Caco-2 (cell line): ENCODE measurements around the gene VSTM2A. TPM values are rescaled to one million over a fixed set of nuclear protein-coding genes. Genes with fewer than 3 reads are reported as not detected.
A peak's percentile ranks its signal among the peaks of the same experiment; 100 is the strongest.

Experiments used
- BruUV-seq: library from RNA; stranded (reverse); fragments of 400-500 nt; replicated peaks from 2 replicates; lab custom pipeline; 2021; lab: Mats Ljungman, UMichigan
- CTCF ChIA-PET: fragments of 300-600 bp; sonication (Branson Sonifier 250); formaldehyde crosslinking; loops from one replicate; lab custom pipeline; 2022; ENCODE audit warnings: antibody characterized with exemption; lab: Charles Lee
- POLR2A ChIA-PET: fragments of 300-600 bp; sonication (Branson Sonifier 250); formaldehyde crosslinking; loops from one replicate; lab custom pipeline; 2022; ENCODE audit warnings: antibody characterized with exemption; lab: Charles Lee
- DNase-seq, 2 experiments: peaks; one replicate each; pipeline versions ENCODE4 v3.0.0 to v3.0.0-alpha.2; 2020 to 2022
- H3K27me3 ChIP-seq: replicated peaks from 2 replicates; pipeline ENCODE4 v1.6.0; 2011; ENCODE audit warnings: low read length; ENCODE audit not compliant: control insufficient read depth, insufficient read depth
- H3K36me3 ChIP-seq: 2 replicates; pipeline ENCODE4 v1.5.1; 2011; ENCODE audit warnings: low read length; ENCODE audit not compliant: control insufficient read depth, insufficient read depth
- H3K4me1 ChIP-seq: fragments of 250-450 bp; sonication (Bioruptor Pico); 2 replicates; pipeline ENCODE4 v1.5.1; 2020; ENCODE audit warnings: mild to moderate bottlenecking
- H3K4me3 ChIP-seq: 2 replicates; pipeline ENCODE4 v1.5.1; 2011; ENCODE audit warnings: low read depth, mild to moderate bottlenecking, control low read depth, low read length
- H3K9me3 ChIP-seq: fragments of 250-450 bp; sonication (Bioruptor Pico); 2 replicates; pipeline ENCODE4 v1.5.1; 2020; ENCODE audit warnings: mild to moderate bottlenecking, moderate library complexity
- H3K27ac Mint-ChIP-seq: one replicate; pipeline ENCODE4 v1.8.0; 2022; ENCODE audit warnings: mixed read lengths; ENCODE audit not compliant: unreplicated experiment
- H3K27me3 Mint-ChIP-seq: one replicate; pipeline ENCODE4 v1.8.0; 2022; ENCODE audit warnings: mixed read lengths; ENCODE audit not compliant: insufficient read depth, unreplicated experiment
- H3K36me3 Mint-ChIP-seq: one replicate; pipeline ENCODE4 v1.8.0; 2022; ENCODE audit warnings: mild to moderate bottlenecking, mixed read lengths; ENCODE audit not compliant: insufficient read depth, unreplicated experiment
- H3K4me1 Mint-ChIP-seq: one replicate; pipeline ENCODE4 v1.8.0; 2022; ENCODE audit warnings: low read depth, mixed read lengths; ENCODE audit not compliant: unreplicated experiment
- H3K4me3 Mint-ChIP-seq: one replicate; pipeline ENCODE4 v1.8.0; 2022; ENCODE audit warnings: mild to moderate bottlenecking, moderate library complexity, mixed read lengths; ENCODE audit not compliant: unreplicated experiment
- H3K9me3 Mint-ChIP-seq: one replicate; pipeline ENCODE4 v1.8.0; 2022; ENCODE audit warnings: mixed read lengths; ENCODE audit not compliant: unreplicated experiment
- intact Hi-C: fragments of 100-400 bp; cut with micrococcal nuclease; formaldehyde crosslinking; loops from one replicate; pipeline ENCODE4 v1.10.0; 2022; ENCODE audit not compliant: unreplicated experiment
- total RNA-seq: library from RNA; stranded (reverse); gene quantifications from 2 replicates; pipeline ENCODE4 v1.2.3, GENCODE V29; 2022
- TF ChIP-seq, protein P1 (sequence below), 2 experiments: fragments of 200-600 bp in 1 of 2; IDR thresholded peaks; 1 replicate in 1 of 2; 2 replicates in 1 of 2; pipeline versions ENCODE4 v1.5.1 to v1.8.0; 2011 to 2022; ENCODE audit warnings: antibody characterized with exemption in 1 of 2, control low read depth in 1 of 2, inconsistent platforms in 1 of 2, low read depth in 1 of 2, low read length in 1 of 2, mild to moderate bottlenecking in 1 of 2, moderate library complexity in 1 of 2; ENCODE audit not compliant: insufficient read depth in 1 of 2, severe bottlenecking in 1 of 2, unreplicated experiment in 1 of 2

VSTM2A gene
- total RNA-seq, 1 experiment from 2014 or later: not detected

GRCh38 chr7:54544527-54545240 is 2.5 kb downstream of the VSTM2A start:
- POLR2A ChIA-PET: no interaction called here
- H3K4me3 Mint-ChIP-seq: no peak overlapping the region

DNA sequence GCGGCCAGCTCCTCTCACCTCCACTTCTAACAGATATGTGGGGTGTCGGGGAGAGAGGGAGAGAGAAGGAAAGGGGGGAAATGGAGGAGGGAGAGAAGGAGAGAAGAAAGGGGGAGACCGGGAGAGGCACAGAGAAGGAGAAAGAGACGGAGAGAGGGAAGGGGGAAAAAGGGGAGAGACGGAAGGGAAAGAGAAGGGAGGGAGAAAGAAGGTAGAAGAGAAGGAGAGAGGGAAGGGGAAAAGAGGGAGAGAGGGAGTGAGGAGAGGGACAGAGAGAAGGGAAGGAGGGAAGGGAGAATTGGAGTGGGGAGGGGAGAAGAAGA is 3.0 kb downstream of the VSTM2A start:
- POLR2A ChIA-PET: no interaction called here
- TF ChIP-seq, protein P1, sequence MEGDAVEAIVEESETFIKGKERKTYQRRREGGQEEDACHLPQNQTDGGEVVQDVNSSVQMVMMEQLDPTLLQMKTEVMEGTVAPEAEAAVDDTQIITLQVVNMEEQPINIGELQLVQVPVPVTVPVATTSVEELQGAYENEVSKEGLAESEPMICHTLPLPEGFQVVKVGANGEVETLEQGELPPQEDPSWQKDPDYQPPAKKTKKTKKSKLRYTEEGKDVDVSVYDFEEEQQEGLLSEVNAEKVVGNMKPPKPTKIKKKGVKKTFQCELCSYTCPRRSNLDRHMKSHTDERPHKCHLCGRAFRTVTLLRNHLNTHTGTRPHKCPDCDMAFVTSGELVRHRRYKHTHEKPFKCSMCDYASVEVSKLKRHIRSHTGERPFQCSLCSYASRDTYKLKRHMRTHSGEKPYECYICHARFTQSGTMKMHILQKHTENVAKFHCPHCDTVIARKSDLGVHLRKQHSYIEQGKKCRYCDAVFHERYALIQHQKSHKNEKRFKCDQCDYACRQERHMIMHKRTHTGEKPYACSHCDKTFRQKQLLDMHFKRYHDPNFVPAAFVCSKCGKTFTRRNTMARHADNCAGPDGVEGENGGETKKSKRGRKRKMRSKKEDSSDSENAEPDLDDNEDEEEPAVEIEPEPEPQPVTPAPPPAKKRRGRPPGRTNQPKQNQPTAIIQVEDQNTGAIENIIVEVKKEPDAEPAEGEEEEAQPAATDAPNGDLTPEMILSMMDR (IDR thresholded peaks at IDR 0.05; ENCODE audit: insufficient read depth in 1 of 2, low read depth in 1 of 2, low read length in 1 of 2, severe bottlenecking in 1 of 2, unreplicated experiment in 1 of 2): no peak
- H3K9me3 Mint-ChIP-seq: no peaks in the 10 kb centered on the region
- no peak overlapping the region for H3K4me3 ChIP-seq
- H3K4me1 Mint-ChIP-seq: peaks cover 9% of the 10 kb centered on the region
- H3K4me1 ChIP-seq: no peaks in the 10 kb centered on the region
- BruUV-seq: no TSS peak
- peaks cover 34% of the 10 kb centered on the region for H3K27me3 Mint-ChIP-seq
- CTCF ChIA-PET: no interaction called here
- no peaks in the 10 kb centered on the region for H3K27me3 ChIP-seq
- intact Hi-C loops: no loop called here
- peak overlapping the region; percentile 61 for H3K4me3 Mint-ChIP-seq
- H3K36me3 Mint-ChIP-seq: no peaks in the 10 kb centered on the region
- H3K36me3 ChIP-seq: no peaks in the 10 kb centered on the region
- DNase-seq: no peak
- H3K27ac Mint-ChIP-seq: no peak overlapping the region
- no peaks in the 10 kb centered on the region for H3K9me3 ChIP-seq

More at GRCh38 chr7:54544527-54545240, 2.5 kb downstream of the VSTM2A start:
- H3K36me3 ChIP-seq: no peaks in the 10 kb centered on the region
- no peaks in the 10 kb centered on the region for H3K9me3 ChIP-seq
- intact Hi-C loops: no loop called here
- TF ChIP-seq, protein P1 (IDR thresholded peaks at IDR 0.05; ENCODE audit: insufficient read depth in 1 of 2, low read depth in 1 of 2, low read length in 1 of 2, severe bottlenecking in 1 of 2, unreplicated experiment in 1 of 2): no peak
- Mint-ChIP-seq H3K27ac (no peak overlapping the region), H3K27me3 (peaks cover 34% of the 10 kb centered on the region), H3K36me3 (no peaks in the 10 kb centered on the region), H3K4me1 (peaks cover 9% of the 10 kb centered on the region), H3K9me3 (no peaks in the 10 kb centered on the region)
- DNase-seq: no peak
- CTCF ChIA-PET: no interaction called here
- H3K4me1 ChIP-seq: no peaks in the 10 kb centered on the region
- no peak overlapping the region for H3K4me3 ChIP-seq
- no TSS peak for BruUV-seq
- H3K27me3 ChIP-seq: no peaks in the 10 kb centered on the region

- H3K27me3 ChIP-seq: no peaks in the 10 kb centered on the region
- H3K4me3 ChIP-seq: peak overlapping the region; percentile 30
- H3K27me3 Mint-ChIP-seq: peaks cover 34% of the 10 kb centered on the region
- peak overlapping the region; percentile 61 for H3K4me3 Mint-ChIP-seq
- ChIA-PET CTCF (interaction anchor here (0.6 kb wide), 1 partner anchor 118 kb away, joined by 3 read pairs; no protein-coding TSS in a partner anchor), POLR2A (no interaction called here)
- H3K4me1 Mint-ChIP-seq: peaks cover 9% of the 10 kb centered on the region
- no peaks in the 10 kb centered on the region for H3K36me3 Mint-ChIP-seq
- DNase-seq: peak; percentile 53 to 63
- no peak overlapping the region for H3K27ac Mint-ChIP-seq
- H3K9me3 Mint-ChIP-seq: no peaks in the 10 kb centered on the region
- no peaks in the 10 kb centered on the region for H3K9me3 ChIP-seq
- no peaks in the 10 kb centered on the region for H3K4me1 ChIP-seq
- TF ChIP-seq, protein P1 (IDR thresholded peaks at IDR 0.05; ENCODE audit: insufficient read depth in 1 of 2, low read depth in 1 of 2, low read length in 1 of 2, severe bottlenecking in 1 of 2, unreplicated experiment in 1 of 2): peak; percentile 44 to 66
- no peaks in the 10 kb centered on the region for H3K36me3 ChIP-seq
- BruUV-seq: no TSS peak
- intact Hi-C loops: loop anchor here (1.0 kb wide), 1 partner anchor 118 kb away; no protein-coding TSS in a partner anchor
Observed at GRCh38 chr7:54546081-54546985, 4.2 kb downstream of the VSTM2A start.
